K562 (cell line): Measurements from ENCODE around the gene SMURF1. TPM values are rescaled to one million over a fixed set of nuclear protein-coding genes. Genes with fewer than 3 reads are reported as not detected.

ENCODE experiments used
- DMBX1 ChIP-seq: fragments of 250-450 bp; sonication (Bioruptor Pico); IDR thresholded peaks from 2 replicates; pipeline ENCODE4 v1.8.0; 2022; ENCODE audit warnings: inconsistent platforms, mild to moderate bottlenecking, moderate library complexity, borderline replicate concordance
- GATA2 ChIP-seq: sonication (generic); formaldehyde crosslinking; IDR thresholded peaks from 2 replicates; pipeline ENCODE4 v1.4.0; 2020; ENCODE audit warnings: mild to moderate bottlenecking, missing genetic modification reagents
- HDAC6 ChIP-seq: IDR thresholded peaks from 2 replicates; pipeline ENCODE4 v1.6.1; 2012; ENCODE audit warnings: low read depth, mild to moderate bottlenecking, control low read depth, inconsistent platforms, low read length, moderate library complexity
- JUN ChIP-seq, 2 experiments: sonication (generic) in 1 of 2; formaldehyde crosslinking in 1 of 2; IDR thresholded peaks; 2 replicates each; pipeline versions ENCODE4 v1.6.1 to v1.8.0; 2012 to 2022; ENCODE audit warnings: borderline replicate concordance in 2 of 2, mild to moderate bottlenecking in 2 of 2, improper control_type of control experiment in 1 of 2, low read depth in 1 of 2, low read length in 1 of 2, missing genetic modification reagents in 1 of 2
- MEIS2 ChIP-seq: fragments of 450-650 bp; IDR thresholded peaks from 2 replicates; pipeline ENCODE4 v1.6.1; 2014; ENCODE audit warnings: mild to moderate bottlenecking; ENCODE audit not compliant: partially characterized antibody
- SIRT6 ChIP-seq: IDR thresholded peaks from one replicate; pipeline ENCODE4 v1.6.1; 2012; ENCODE audit warnings: low read depth, mild to moderate bottlenecking, control low read depth, inconsistent platforms, low read length, moderate library complexity
- ZNF143 ChIP-seq: sonication (generic); formaldehyde crosslinking; IDR thresholded peaks from 2 replicates; pipeline ENCODE4 v1.9.0; 2022; ENCODE audit warnings: mild to moderate bottlenecking, missing genetic modification reagents
- ZNF217 ChIP-seq: sonication (generic); formaldehyde crosslinking; IDR thresholded peaks from 2 replicates; pipeline ENCODE4 v1.8.0; 2022; ENCODE audit warnings: mild to moderate bottlenecking, missing genetic modification reagents
- ZNF76 ChIP-seq: fragments of 250-450 bp; sonication (Bioruptor Pico); IDR thresholded peaks from 2 replicates; pipeline ENCODE4 v1.4.0; 2020; ENCODE audit warnings: mild to moderate bottlenecking, moderate library complexity, borderline replicate concordance
- polyA plus RNA-seq, 8 experiments: library from polyadenylated mRNA; depleted of rRNA in 4 of 8; stranded (reverse) in 5 of 8; unstranded in 3 of 8; fragments of >200 nt; fragmentation: Nextera tagmentation in 2 of 8; fragmentation: Illumina TruSeq in 1 of 8; extraction: Ambion mirVana in 2 of 8; extraction: Trizol in 1 of 8; gene quantifications; 2 replicates each; pipeline versions ENCODE4 v1.2.1 to v1.2.3, GENCODE V29; 2011 to 2014; ENCODE audit warnings: inconsistent platforms in 1 of 8, missing spikeins in 1 of 8
- total RNA-seq, 7 experiments: library from RNA; depleted of rRNA in 6 of 7; stranded (reverse); fragments of >200 nt in 6 of 7; fragmentation: Illumina TruSeq in 2 of 7; extraction: Trizol in 2 of 7; gene quantifications; 2 replicates each; pipeline versions ENCODE4 v1.2.1 to v1.2.3, GENCODE V29; 2011 to 2021; ENCODE audit warnings: low replicate concordance in 1 of 7
- TF ChIP-seq, protein P1 (sequence below): fragments of 250-450 bp; sonication (Bioruptor Pico); IDR thresholded peaks from 2 replicates; pipeline ENCODE4 v1.5.0; 2021
- TF ChIP-seq, protein P2 (sequence below): sonication (generic); formaldehyde crosslinking; IDR thresholded peaks from 2 replicates; pipeline ENCODE4 v1.8.1; 2023; ENCODE audit warnings: mild to moderate bottlenecking, missing genetic modification reagents, moderate library complexity

The SMURF1 gene
- total and polyA plus RNA-seq, 9 of the 15 experiments (the other 6 are each of a cell fraction or from before 2014, with no cell fraction given) = 1.0 to 20.1 (median 12.6) TPM

GRCh38 chr7:99001482-99002147, 142.3 kb downstream of the SMURF1 start (continued):
- TF ChIP-seq JUN (IDR thresholded peaks at IDR 0.05; ENCODE audit: borderline replicate concordance, low read depth, low read length) = no peak
- TF ChIP-seq JUN (CRISPR knock-in tag; IDR thresholded peaks at IDR 0.05; ENCODE audit: borderline replicate concordance) = no peak
- TF ChIP-seq, protein P1, sequence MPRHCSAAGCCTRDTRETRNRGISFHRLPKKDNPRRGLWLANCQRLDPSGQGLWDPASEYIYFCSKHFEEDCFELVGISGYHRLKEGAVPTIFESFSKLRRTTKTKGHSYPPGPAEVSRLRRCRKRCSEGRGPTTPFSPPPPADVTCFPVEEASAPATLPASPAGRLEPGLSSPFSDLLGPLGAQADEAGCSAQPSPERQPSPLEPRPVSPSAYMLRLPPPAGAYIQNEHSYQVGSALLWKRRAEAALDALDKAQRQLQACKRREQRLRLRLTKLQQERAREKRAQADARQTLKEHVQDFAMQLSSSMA (CRISPR knock-in tag) = no peak
- no peak for TF ChIP-seq ZNF143 (CRISPR knock-in tag)
- TF ChIP-seq, protein P2, sequence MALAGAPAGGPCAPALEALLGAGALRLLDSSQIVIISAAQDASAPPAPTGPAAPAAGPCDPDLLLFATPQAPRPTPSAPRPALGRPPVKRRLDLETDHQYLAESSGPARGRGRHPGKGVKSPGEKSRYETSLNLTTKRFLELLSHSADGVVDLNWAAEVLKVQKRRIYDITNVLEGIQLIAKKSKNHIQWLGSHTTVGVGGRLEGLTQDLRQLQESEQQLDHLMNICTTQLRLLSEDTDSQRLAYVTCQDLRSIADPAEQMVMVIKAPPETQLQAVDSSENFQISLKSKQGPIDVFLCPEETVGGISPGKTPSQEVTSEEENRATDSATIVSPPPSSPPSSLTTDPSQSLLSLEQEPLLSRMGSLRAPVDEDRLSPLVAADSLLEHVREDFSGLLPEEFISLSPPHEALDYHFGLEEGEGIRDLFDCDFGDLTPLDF (CRISPR knock-in tag) = no peak
- no peak for TF ChIP-seq ZNF76 (CRISPR knock-in tag)
- TF ChIP-seq DMBX1 (CRISPR knock-in tag) = no peak
- no peak for TF ChIP-seq ZNF217 (CRISPR knock-in tag)
- no peak for TF ChIP-seq GATA2 (CRISPR knock-in tag)
- TF ChIP-seq SIRT6 = no peak
- TF ChIP-seq MEIS2 = no peak
- no peak for TF ChIP-seq HDAC6
